Neural progenitor cell (in vitro differentiated cells): ENCODE results near the gene PLPPR3. TPM values are rescaled to one million over a fixed set of nuclear protein-coding genes. Genes with fewer than 3 reads are reported as not detected.

Experiments used
- DNase-seq: peaks from one replicate; pipeline ENCODE4 v3.0.0-alpha.2; 2016; ENCODE audit warnings: low spot score
- H2AFZ ChIP-seq: fragments of 200-600 bp; sonication (generic); replicated peaks from 2 replicates; pipeline ENCODE4 v1.6.1; 2016; ENCODE audit warnings: antibody characterized with exemption
- H3F3A ChIP-seq: fragments of 200-600 bp; sonication (generic); 2 replicates; pipeline ENCODE4 v1.6.1; 2016; ENCODE audit warnings: antibody characterized with exemption, low read depth
- H3K27ac ChIP-seq: fragments of 200-600 bp; sonication (generic); 2 replicates; pipeline ENCODE4 v1.5.1; 2016; ENCODE audit warnings: mild to moderate bottlenecking
- H3K27me3 ChIP-seq: fragments of 200-600 bp; sonication (generic); 2 replicates; pipeline ENCODE4 v1.6.1; 2016; ENCODE audit warnings: mild to moderate bottlenecking, moderate library complexity
- H3K36me3 ChIP-seq: fragments of 200-600 bp; sonication (generic); 2 replicates; pipeline ENCODE4 v1.5.1; 2016
- H3K4me1 ChIP-seq: fragments of 200-600 bp; sonication (generic); 2 replicates; pipeline ENCODE4 v1.6.1; 2016; ENCODE audit warnings: mixed run types
- H3K4me2 ChIP-seq: fragments of 200-600 bp; sonication (generic); 2 replicates; pipeline ENCODE4 v1.6.1; 2016
- H3K4me3 ChIP-seq: fragments of 200-600 bp; sonication (generic); 2 replicates; pipeline ENCODE4 v1.5.1; 2016
- H3K79me2 ChIP-seq: fragments of 200-600 bp; sonication (generic); 2 replicates; pipeline ENCODE4 v1.6.1; 2016; ENCODE audit warnings: low read depth
- H3K9ac ChIP-seq: fragments of 200-600 bp; sonication (generic); 2 replicates; pipeline ENCODE4 v1.6.1; 2016
- H3K9me3 ChIP-seq: fragments of 200-600 bp; sonication (generic); 2 replicates; pipeline ENCODE4 v1.5.1; 2016; ENCODE audit warnings: low read depth
- H4K20me1 ChIP-seq: fragments of 200-600 bp; sonication (generic); 2 replicates; pipeline ENCODE4 v1.6.1; 2016; ENCODE audit warnings: low read depth
- H3K27ac Mint-ChIP-seq: 3 replicates; pipeline ENCODE4 v1.8.0; 2021; ENCODE audit warnings: mixed read lengths
- H3K27me3 Mint-ChIP-seq: 2 replicates; pipeline ENCODE4 v1.8.0; 2022; ENCODE audit warnings: low read depth, mild to moderate bottlenecking, inconsistent platforms, moderate library complexity, mixed read lengths; ENCODE audit not compliant: insufficient read depth
- H3K36me3 Mint-ChIP-seq: 3 replicates; pipeline ENCODE4 v1.8.0; 2021; ENCODE audit warnings: mixed read lengths
- H3K4me1 Mint-ChIP-seq: 3 replicates; pipeline ENCODE4 v1.8.0; 2021; ENCODE audit warnings: mixed read lengths
- H3K4me3 Mint-ChIP-seq: 3 replicates; pipeline ENCODE4 v1.8.0; 2021; ENCODE audit warnings: mild to moderate bottlenecking, moderate library complexity, mixed read lengths
- H3K9me3 Mint-ChIP-seq: 3 replicates; pipeline ENCODE4 v1.8.0; 2020; ENCODE audit warnings: mixed read lengths
- CTCF ChIP-seq: fragments of 200-600 bp; sonication (generic); IDR thresholded peaks from 2 replicates; pipeline ENCODE4 v1.5.1; 2017; ENCODE audit warnings: antibody characterized with exemption, mild to moderate bottlenecking
- EZH2 ChIP-seq: fragments of 200-600 bp; sonication (generic); IDR thresholded peaks from 2 replicates; pipeline ENCODE4 v1.6.1; 2017; ENCODE audit warnings: antibody characterized with exemption, mild to moderate bottlenecking, moderate library complexity
- EZH2phosphoT487 ChIP-seq: fragments of 200-600 bp; sonication (generic); IDR thresholded peaks from 2 replicates; pipeline ENCODE4 v1.6.1; 2017; ENCODE audit warnings: antibody characterized with exemption
- total RNA-seq: library from RNA; depleted of rRNA; stranded (reverse); fragments of >200 nt; gene quantifications from 2 replicates; pipeline ENCODE4 v1.2.3, GENCODE V29; 2015; ENCODE audit warnings: low replicate concordance

Gene PLPPR3
- total RNA-seq, 1 donor from 2014 or later = 15.6 TPM

GRCh38 chr19:862581-863314 is 41.0 kb upstream of the PLPPR3 start:
- Mint-ChIP-seq H3K36me3 (peaks cover 7% of the 10 kb centered on the region), H3K4me1 (peaks cover 11% of the 10 kb centered on the region), H3K27me3 (peaks cover 34% of the 10 kb centered on the region), H3K9me3 (no peaks in the 10 kb centered on the region), H3K27ac (no peak overlapping the region), H3K4me3 (peak overlapping the region; percentile 68)
- H3K4me3 ChIP-seq = no peak overlapping the region
- no peaks in the 10 kb centered on the region for H3K9me3 ChIP-seq
- no peak for TF ChIP-seq EZH2phosphoT487
- peaks cover 35% of the 10 kb centered on the region for H3F3A ChIP-seq
- no peak overlapping the region for H3K27ac ChIP-seq
- H3K4me1 ChIP-seq = peaks cover 5% of the 10 kb centered on the region
- H3K27me3 ChIP-seq = peaks cover 59% of the 10 kb centered on the region
- H3K4me2 ChIP-seq = peak overlapping the region; percentile 35
- H4K20me1 ChIP-seq = peaks cover 22% of the 10 kb centered on the region
- H3K36me3 ChIP-seq = no peaks in the 10 kb centered on the region
- no peak overlapping the region for H3K9ac ChIP-seq
- DNase-seq = peak; percentile 88
- H3K79me2 ChIP-seq = no peaks in the 10 kb centered on the region
- H2AFZ ChIP-seq = no peak overlapping the region

- Mint-ChIP-seq H3K36me3 (peaks cover 3% of the 10 kb centered on the region), H3K27me3 (peaks cover 38% of the 10 kb centered on the region), H3K27ac (no peak overlapping the region), H3K9me3 (no peaks in the 10 kb centered on the region), H3K4me1 (peaks cover 7% of the 10 kb centered on the region), H3K4me3 (peak overlapping the region; percentile 68)
- H3K9ac ChIP-seq = no peak overlapping the region
- H2AFZ ChIP-seq = no peak overlapping the region
- TF ChIP-seq CTCF (peak; percentile 47), EZH2 (no peak)
- H4K20me1 ChIP-seq = peaks cover 14% of the 10 kb centered on the region
- H3K4me1 ChIP-seq = no peaks in the 10 kb centered on the region
- H3K4me2 ChIP-seq = peak overlapping the region; percentile 49
- H3K9me3 ChIP-seq = no peaks in the 10 kb centered on the region
- H3K27ac ChIP-seq = no peak overlapping the region
- H3K4me3 ChIP-seq = peak overlapping the region; percentile 14
- H3K27me3 ChIP-seq = peaks cover 61% of the 10 kb centered on the region
- no peaks in the 10 kb centered on the region for H3K79me2 ChIP-seq
- peak; percentile 88 for DNase-seq
- H3K36me3 ChIP-seq = no peaks in the 10 kb centered on the region
- peaks cover 30% of the 10 kb centered on the region for H3F3A ChIP-seq
Observed at GRCh38 chr19:861756-862580, 40.2 kb upstream of the PLPPR3 start.

GRCh38 chr19:861141-861755 is 39.5 kb upstream of the PLPPR3 start:
- Mint-ChIP-seq H3K36me3 (peaks cover 3% of the 10 kb centered on the region), H3K4me1 (peaks cover 7% of the 10 kb centered on the region), H3K9me3 (no peaks in the 10 kb centered on the region), H3K4me3 (no peak overlapping the region), H3K27me3 (peaks cover 38% of the 10 kb centered on the region), H3K27ac (no peak overlapping the region)
- DNase-seq = no peak
- Histone ChIP-seq H3K4me1 (no peaks in the 10 kb centered on the region), H3K4me2 (peak overlapping the region; percentile 49), H3K27ac (no peak overlapping the region), H3K36me3 (no peaks in the 10 kb centered on the region), H2AFZ (no peak overlapping the region), H4K20me1 (peaks cover 12% of the 10 kb centered on the region), H3K9ac (no peak overlapping the region), H3F3A (peaks cover 30% of the 10 kb centered on the region), H3K27me3 (peaks cover 61% of the 10 kb centered on the region), H3K79me2 (no peaks in the 10 kb centered on the region), H3K9me3 (no peaks in the 10 kb centered on the region), H3K4me3 (peak overlapping the region; percentile 14)
- TF ChIP-seq EZH2phosphoT487 (no peak), EZH2 (no peak), CTCF (no peak)
